H1 (cell line): Measurements from ENCODE around the gene CNKSR2. TPM values are rescaled to one million over a fixed set of nuclear protein-coding genes. Genes with fewer than 3 reads are reported as not detected.

Source experiments
- CTCF ChIA-PET: fragments of 300-600 bp; sonication (Branson Sonifier 250); formaldehyde crosslinking; loops from one replicate; lab custom pipeline; 2021; ENCODE audit not compliant: partially characterized antibody; lab: Charles Lee
- POLR2A ChIA-PET: fragments of 300-600 bp; sonication (Branson Sonifier 250); formaldehyde crosslinking; loops from one replicate; lab custom pipeline; 2021; ENCODE audit warnings: inconsistent platforms; ENCODE audit not compliant: partially characterized antibody; lab: Charles Lee
- DNase-seq, 2 experiments: peaks; one replicate each; pipeline versions ENCODE4 v3.0.0 to v3.0.0-alpha.2; 2010 to 2022; ENCODE audit warnings: low spot score in 2 of 2, low read depth in 1 of 2, mixed read lengths in 1 of 2
- FAIRE-seq: peaks from 2 replicates; lab custom pipeline; 2011; peaks lifted over from hg19 to GRCh38; lab: Jason Lieb, UNC
- H2AFZ ChIP-seq: 2 replicates; pipeline ENCODE4 v1.8.1; 2012; ENCODE audit warnings: low read length, inconsistent platforms
- H2AK5ac ChIP-seq: 2 replicates; pipeline ENCODE4 v1.6.1; 2013; ENCODE audit warnings: low read depth, low read length
- H2BK120ac ChIP-seq: replicated peaks from 2 replicates; pipeline ENCODE3; 2013; ENCODE audit warnings: low read depth, low read length, inconsistent platforms
- H2BK12ac ChIP-seq: 2 replicates; pipeline ENCODE4 v1.6.1; 2013; ENCODE audit warnings: low read depth, low read length
- H2BK15ac ChIP-seq: 2 replicates; pipeline ENCODE4 v1.6.1; 2013; ENCODE audit warnings: low read length
- H2BK20ac ChIP-seq: 2 replicates; pipeline ENCODE4 v1.6.1; 2013; ENCODE audit warnings: low read length
- H2BK5ac ChIP-seq: 2 replicates; pipeline ENCODE4 v1.6.1; 2013; ENCODE audit warnings: low read depth, low read length
- H3K14ac ChIP-seq: 2 replicates; pipeline ENCODE4 v1.6.1; 2013; ENCODE audit warnings: inconsistent platforms; ENCODE audit not compliant: insufficient read length
- H3K18ac ChIP-seq: 2 replicates; pipeline ENCODE4 v1.6.1; 2013; ENCODE audit warnings: low read length; ENCODE audit errors: extremely low read depth
- H3K23ac ChIP-seq: 2 replicates; pipeline ENCODE4 v1.6.1; 2013; ENCODE audit warnings: inconsistent platforms; ENCODE audit not compliant: insufficient read length
- H3K23me2 ChIP-seq: 2 replicates; pipeline ENCODE4 v1.6.1; 2013; ENCODE audit warnings: low read depth, low read length
- H3K27ac ChIP-seq: 2 replicates; pipeline ENCODE4 v1.6.1; 2011; ENCODE audit warnings: low read depth, low read length, inconsistent platforms
- H3K27me3 ChIP-seq, 4 experiments: replicated peaks in 1 of 4; 1 replicate in 1 of 4; 2 replicates in 3 of 4; pipeline versions ENCODE4 v1.6.1 to v1.8.1; 2011 to 2013; ENCODE audit warnings: low read length in 3 of 4, mild to moderate bottlenecking in 3 of 4, inconsistent platforms in 2 of 4, mixed read lengths in 2 of 4, moderate library complexity in 1 of 4; ENCODE audit not compliant: control insufficient read depth in 3 of 4, insufficient read depth in 3 of 4; ENCODE audit errors: extremely low read depth in 1 of 4
- H3K36me3 ChIP-seq, 4 experiments: 2 replicates each; pipeline versions ENCODE4 v1.6.1 to v1.8.1; 2011 to 2013; ENCODE audit warnings: mild to moderate bottlenecking in 4 of 4, low read length in 3 of 4, moderate library complexity in 2 of 4, control low read depth in 1 of 4, inconsistent platforms in 1 of 4; ENCODE audit not compliant: insufficient read depth in 4 of 4, control insufficient read depth in 2 of 4
- H3K4ac ChIP-seq: replicated peaks from 2 replicates; pipeline ENCODE3; 2013; ENCODE audit warnings: low read length, low read depth, mixed read lengths, inconsistent platforms; ENCODE audit not compliant: insufficient read length
- H3K4me1 ChIP-seq, 4 experiments: replicated peaks in 1 of 4; 1 replicate in 1 of 4; 2 replicates in 3 of 4; pipeline versions ENCODE4 v1.6.1 to v1.8.1; 2011 to 2013; ENCODE audit warnings: low read length in 3 of 4, inconsistent platforms in 2 of 4, mixed read lengths in 1 of 4; ENCODE audit not compliant: insufficient read depth in 4 of 4, control insufficient read depth in 3 of 4
- H3K4me2 ChIP-seq, 2 experiments: 2 replicates each; pipeline versions ENCODE4 v1.6.1 to v1.8.1; 2011 to 2013; ENCODE audit warnings: low read depth in 2 of 2, low read length in 2 of 2, control low read depth in 1 of 2, inconsistent platforms in 1 of 2, mild to moderate bottlenecking in 1 of 2; ENCODE audit not compliant: insufficient read depth in 1 of 2
- H3K4me3 ChIP-seq, 4 experiments: fragments of 200-600, 300-600 bp in 1 of 4; sonication (generic), shearing (Covaris generic), sonication (Bioruptor Twin) in 1 of 4; 2 replicates each; pipeline versions ENCODE4 v1.5.1 to v1.8.1; 2011 to 2016; ENCODE audit warnings: low read length in 4 of 4, low read depth in 3 of 4, control low read depth in 2 of 4, inconsistent platforms in 2 of 4, mild to moderate bottlenecking in 2 of 4, mixed read lengths in 1 of 4, moderate library complexity in 1 of 4; ENCODE audit not compliant: insufficient read depth in 2 of 4; ENCODE audit errors: extremely low read depth in 1 of 4
- H3K56ac ChIP-seq: replicated peaks from 2 replicates; pipeline ENCODE3; 2013; ENCODE audit warnings: low read depth, mild to moderate bottlenecking, mixed read lengths, low read length, inconsistent platforms; ENCODE audit not compliant: insufficient read length
- H3K79me1 ChIP-seq: 2 replicates; pipeline ENCODE4 v1.6.1; 2013; ENCODE audit warnings: low read depth, low read length, control low read depth
- H3K79me2 ChIP-seq, 2 experiments: 2 replicates each; pipeline versions ENCODE4 v1.6.1 to v1.8.1; 2012 to 2013; ENCODE audit warnings: low read length in 2 of 2, mild to moderate bottlenecking in 2 of 2, inconsistent platforms in 1 of 2; ENCODE audit not compliant: insufficient read depth in 2 of 2, control insufficient read depth in 1 of 2
- H3K9ac ChIP-seq, 4 experiments: replicated peaks in 1 of 4; 1 replicate in 1 of 4; 2 replicates in 3 of 4; pipeline versions ENCODE4 v1.6.1 to v1.8.1; 2011 to 2013; ENCODE audit warnings: low read depth in 3 of 4, low read length in 3 of 4, control low read depth in 2 of 4, mild to moderate bottlenecking in 2 of 4, moderate library complexity in 2 of 4, inconsistent platforms in 1 of 4; ENCODE audit errors: extremely low read depth in 1 of 4
- H3K9me3 ChIP-seq, 2 experiments: 2 replicates each; pipeline versions ENCODE4 v1.6.1 to v1.8.1; 2012 to 2013; ENCODE audit warnings: mild to moderate bottlenecking in 2 of 2, moderate library complexity in 2 of 2, control low read depth in 1 of 2, inconsistent platforms in 1 of 2, low read depth in 1 of 2, low read length in 1 of 2, mixed read lengths in 1 of 2; ENCODE audit not compliant: insufficient read depth in 2 of 2
- H4K20me1 ChIP-seq, 2 experiments: replicated peaks in 1 of 2; 2 replicates each; pipeline versions ENCODE3 to v1.8.1; 2011 to 2013; ENCODE audit warnings: inconsistent platforms in 2 of 2, low read length in 2 of 2, mild to moderate bottlenecking in 1 of 2; ENCODE audit not compliant: insufficient read depth in 2 of 2, control insufficient read depth in 1 of 2
- H4K5ac ChIP-seq: 2 replicates; pipeline ENCODE4 v1.6.1; 2013; ENCODE audit warnings: low read length, low read depth, mixed read lengths, inconsistent platforms; ENCODE audit not compliant: insufficient read length
- H4K8ac ChIP-seq: 2 replicates; pipeline ENCODE4 v1.8.0; 2013; ENCODE audit warnings: mild to moderate bottlenecking, moderate library complexity, low read length, inconsistent platforms; ENCODE audit not compliant: insufficient read depth; ENCODE audit errors: extremely low read depth
- H4K91ac ChIP-seq: replicated peaks from 2 replicates; pipeline ENCODE3; 2013; ENCODE audit warnings: low read length, mixed read lengths, inconsistent platforms; ENCODE audit not compliant: insufficient read length
- BACH1 ChIP-seq: IDR thresholded peaks from 2 replicates; pipeline ENCODE4 v1.6.1; 2012; ENCODE audit warnings: low read length, improper control_type of control experiment
- CBX8 ChIP-seq: fragments of 300-800, 300-1000 bp; sonication (generic); IDR thresholded peaks from 2 replicates; pipeline ENCODE4 v1.7.1; 2016; ENCODE audit warnings: low read depth, low read length, borderline replicate concordance
- CTBP2 ChIP-seq: IDR thresholded peaks from 2 replicates; pipeline ENCODE4 v1.7.0; 2011; ENCODE audit warnings: borderline replicate concordance, mild to moderate bottlenecking, moderate library complexity, mixed read lengths, low read length; ENCODE audit not compliant: insufficient read depth, insufficient read length
- EZH2 ChIP-seq: fragments of 200-600 bp; sonication (generic); IDR thresholded peaks from 2 replicates; pipeline ENCODE4 v1.7.1; 2012; ENCODE audit warnings: low read depth, mild to moderate bottlenecking, moderate library complexity, low read length, inconsistent platforms; ENCODE audit not compliant: severe bottlenecking
- HDAC6 ChIP-seq: IDR thresholded peaks from one replicate; pipeline ENCODE4 v1.7.1; 2012; ENCODE audit warnings: low read depth, mild to moderate bottlenecking, inconsistent platforms, low read length, moderate library complexity
- JUND ChIP-seq: IDR thresholded peaks from 2 replicates; pipeline ENCODE4 v1.6.1; 2011; ENCODE audit warnings: mild to moderate bottlenecking, improper control_type of control experiment, low read length
- MAFK ChIP-seq: IDR thresholded peaks from 2 replicates; pipeline ENCODE4 v1.6.1; 2012; ENCODE audit warnings: low read depth, mild to moderate bottlenecking, improper control_type of control experiment, low read length
- POLR2A ChIP-seq, 2 experiments: IDR thresholded peaks; 1 replicate in 1 of 2; 2 replicates in 1 of 2; pipeline ENCODE4 v1.6.1; 2011; ENCODE audit warnings: low read depth in 2 of 2, low read length in 2 of 2, mild to moderate bottlenecking in 2 of 2; ENCODE audit errors: control extremely low read depth in 1 of 2
- SAP30 ChIP-seq: fragments of 300-600 bp; sonication (generic); IDR thresholded peaks from 2 replicates; pipeline ENCODE4 v1.7.1; 2012; ENCODE audit warnings: low read length, moderate library complexity, mild to moderate bottlenecking, inconsistent platforms; ENCODE audit not compliant: insufficient read depth, insufficient replicate concordance
- SIRT6 ChIP-seq: IDR thresholded peaks from one replicate; pipeline ENCODE4 v1.7.1; 2012; ENCODE audit warnings: low read length, inconsistent platforms
- TCF12 ChIP-seq: IDR thresholded peaks from 2 replicates; pipeline ENCODE4 v1.6.1; 2011; ENCODE audit warnings: low read depth, mild to moderate bottlenecking, low read length
- WGBS, 2 experiments: shearing (Covaris generic) in 1 of 2; methylation state at CpG; one replicate each; pipeline versions ENCODE4 v1.1.6 to v1.1.7; 2013 to 2015; ENCODE audit warnings: low lambda C conversion rate in 2 of 2, mixed read lengths in 2 of 2, inconsistent platforms in 1 of 2, low coverage in 1 of 2, missing lambda C conversion rate in 1 of 2; ENCODE audit not compliant: insufficient replicate concordance in 2 of 2, insufficient coverage in 1 of 2, insufficient read length in 1 of 2; ENCODE audit errors: extremely low coverage in 1 of 2, missing lambda C conversion rate in 1 of 2; 5-methylcytosine and 5-hydroxymethylcytosine counted together
- polyA plus RNA-seq, 7 experiments: library from polyadenylated mRNA; depleted of rRNA in 3 of 7; stranded (reverse) in 5 of 7; unstranded in 2 of 7; fragments of >200 nt in 5 of 7; fragments of 200-250 nt in 2 of 7; gene quantifications; 1 replicate in 5 of 7; 2 replicates in 1 of 7; 4 replicates in 1 of 7; pipeline versions ENCODE4 v1.2.1 to v1.2.3, GENCODE V29; 2011 to 2013; ENCODE audit warnings: missing spikeins in 2 of 7, mixed read lengths in 2 of 7
- total RNA-seq: library from RNA; stranded (reverse); fragmentation: NEBNext Ultra II Directional; extraction: Animal tissue kit (Norgen Biotek cat#: 25700); gene quantifications from 2 replicates; pipeline ENCODE4 v1.2.1, GENCODE V29; 2021
- TF ChIP-seq, protein P1 (sequence below), 3 experiments: IDR thresholded peaks; 1 replicate in 2 of 3; 2 replicates in 1 of 3; pipeline versions ENCODE4 v1.5.1 to v1.6.1; 2011; ENCODE audit warnings: low read length in 3 of 3, mild to moderate bottlenecking in 3 of 3, inconsistent platforms in 2 of 3, low read depth in 1 of 3, moderate library complexity in 1 of 3; ENCODE audit not compliant: insufficient read depth in 1 of 3; ENCODE audit errors: control extremely low read depth in 1 of 3

The CNKSR2 gene
- total and polyA plus RNA-seq, 2 of the 8 experiments (the other 6 are each of a cell fraction or from before 2014, with no cell fraction given): 5.5 to 16.3 TPM

DNA sequence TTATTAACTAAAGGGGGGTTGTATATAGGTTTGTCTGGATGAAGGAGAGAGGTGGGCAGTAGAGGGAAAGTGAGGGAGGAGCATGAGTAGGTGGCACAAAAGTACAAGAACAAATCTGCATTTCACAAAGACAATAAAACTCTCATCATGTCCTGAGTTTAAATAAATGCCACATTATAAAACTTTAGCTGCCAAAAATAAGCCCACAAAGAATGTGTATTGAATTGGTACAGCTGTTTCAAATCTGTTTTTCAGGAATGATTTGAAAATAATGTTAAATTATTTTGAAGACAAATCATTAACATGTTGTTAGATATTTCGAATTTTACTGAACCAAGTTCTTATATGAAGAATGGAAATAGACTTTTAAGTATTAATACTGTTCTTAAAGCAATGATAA, 5.8 kb downstream of the CNKSR2 start:
- Histone ChIP-seq H4K5ac (no peak overlapping the region), H3K79me2 (peaks cover 0 to 83% of the 10 kb centered on the region in 2 experiments; a peak in 2 of 4 replicates), H2BK5ac (no peak overlapping the region), H3K27me3 (no peaks in the 10 kb centered on the region), H2AK5ac (no peak overlapping the region), H3K9me3 (no peaks in the 10 kb centered on the region), H4K91ac (no peak overlapping the region), H3K23me2 (peaks cover 9% of the 10 kb centered on the region; the same call in 1 of the 2 replicates), H2BK15ac (no peak overlapping the region), H3K23ac (no peak overlapping the region), H3K14ac (no peak overlapping the region), H3K4me1 (peaks cover 0 to 7% (median 1%) of the 10 kb centered on the region in 4 experiments; a peak in 2 of 7 replicates), H3K56ac (no peak overlapping the region), H3K9ac (no peak overlapping the region), H4K8ac (no peak overlapping the region), H3K79me1 (no peaks in the 10 kb centered on the region), H2BK120ac (no peak overlapping the region), H2BK20ac (no peak overlapping the region), H2AFZ (no peak overlapping the region), H3K4me3 (no peak overlapping the region), H3K4me2 (no peak overlapping the region), H2BK12ac (no peak overlapping the region), H3K27ac (no peak overlapping the region), H3K4ac (no peak overlapping the region), H4K20me1 (no peaks in the 10 kb centered on the region), H3K36me3 (no peaks in the 10 kb centered on the region), H3K18ac (no peak overlapping the region)
- no peak for FAIRE-seq
- ChIA-PET CTCF (no interaction called here), POLR2A (no interaction called here)
- 77% methylated on average over 1 of the region's 1 CpG; no CpG with 5 or more reads in 1 of the 2 experiments for WGBS, 2 experiments
- no peak for DNase-seq
- TF ChIP-seq SIRT6 (no peak), TCF12 (no peak), BACH1 (no peak), CTBP2 (no peak), JUND (no peak), MAFK (no peak), HDAC6 (no peak), SAP30 (no peak), EZH2 (no peak), POLR2A (IDR thresholded peaks at IDR 0.05; ENCODE audit: control extremely low read depth in 1 of 2, low read depth in 2 of 2, low read length in 2 of 2) (no peak), CBX8 (no peak)
- TF ChIP-seq, protein P1, sequence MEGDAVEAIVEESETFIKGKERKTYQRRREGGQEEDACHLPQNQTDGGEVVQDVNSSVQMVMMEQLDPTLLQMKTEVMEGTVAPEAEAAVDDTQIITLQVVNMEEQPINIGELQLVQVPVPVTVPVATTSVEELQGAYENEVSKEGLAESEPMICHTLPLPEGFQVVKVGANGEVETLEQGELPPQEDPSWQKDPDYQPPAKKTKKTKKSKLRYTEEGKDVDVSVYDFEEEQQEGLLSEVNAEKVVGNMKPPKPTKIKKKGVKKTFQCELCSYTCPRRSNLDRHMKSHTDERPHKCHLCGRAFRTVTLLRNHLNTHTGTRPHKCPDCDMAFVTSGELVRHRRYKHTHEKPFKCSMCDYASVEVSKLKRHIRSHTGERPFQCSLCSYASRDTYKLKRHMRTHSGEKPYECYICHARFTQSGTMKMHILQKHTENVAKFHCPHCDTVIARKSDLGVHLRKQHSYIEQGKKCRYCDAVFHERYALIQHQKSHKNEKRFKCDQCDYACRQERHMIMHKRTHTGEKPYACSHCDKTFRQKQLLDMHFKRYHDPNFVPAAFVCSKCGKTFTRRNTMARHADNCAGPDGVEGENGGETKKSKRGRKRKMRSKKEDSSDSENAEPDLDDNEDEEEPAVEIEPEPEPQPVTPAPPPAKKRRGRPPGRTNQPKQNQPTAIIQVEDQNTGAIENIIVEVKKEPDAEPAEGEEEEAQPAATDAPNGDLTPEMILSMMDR (IDR thresholded peaks at IDR 0.05; ENCODE audit: control extremely low read depth in 1 of 3, insufficient read depth in 1 of 3, low read depth in 1 of 3, low read length in 3 of 3): no peak
